ENCODE measurements around the gene GNAL.

DNA sequence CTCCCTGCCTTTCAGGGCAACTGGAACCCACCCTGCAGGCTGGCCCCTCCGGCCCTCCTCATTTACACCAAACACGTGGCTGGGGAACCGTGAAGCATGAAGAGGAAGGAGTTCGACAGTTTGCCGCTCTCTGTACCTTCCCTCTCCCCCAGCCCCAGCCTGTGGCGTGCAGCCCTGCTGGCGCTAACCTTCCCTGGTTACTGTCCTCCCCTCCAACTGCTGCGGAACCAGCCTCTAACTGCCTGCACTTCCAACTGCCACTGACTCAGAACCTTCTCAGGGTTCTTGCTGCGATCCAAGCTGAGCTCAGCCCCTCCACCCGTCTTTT is 19.2 kb upstream of the GNAL start:
- TF ChIP-seq, protein P1, sequence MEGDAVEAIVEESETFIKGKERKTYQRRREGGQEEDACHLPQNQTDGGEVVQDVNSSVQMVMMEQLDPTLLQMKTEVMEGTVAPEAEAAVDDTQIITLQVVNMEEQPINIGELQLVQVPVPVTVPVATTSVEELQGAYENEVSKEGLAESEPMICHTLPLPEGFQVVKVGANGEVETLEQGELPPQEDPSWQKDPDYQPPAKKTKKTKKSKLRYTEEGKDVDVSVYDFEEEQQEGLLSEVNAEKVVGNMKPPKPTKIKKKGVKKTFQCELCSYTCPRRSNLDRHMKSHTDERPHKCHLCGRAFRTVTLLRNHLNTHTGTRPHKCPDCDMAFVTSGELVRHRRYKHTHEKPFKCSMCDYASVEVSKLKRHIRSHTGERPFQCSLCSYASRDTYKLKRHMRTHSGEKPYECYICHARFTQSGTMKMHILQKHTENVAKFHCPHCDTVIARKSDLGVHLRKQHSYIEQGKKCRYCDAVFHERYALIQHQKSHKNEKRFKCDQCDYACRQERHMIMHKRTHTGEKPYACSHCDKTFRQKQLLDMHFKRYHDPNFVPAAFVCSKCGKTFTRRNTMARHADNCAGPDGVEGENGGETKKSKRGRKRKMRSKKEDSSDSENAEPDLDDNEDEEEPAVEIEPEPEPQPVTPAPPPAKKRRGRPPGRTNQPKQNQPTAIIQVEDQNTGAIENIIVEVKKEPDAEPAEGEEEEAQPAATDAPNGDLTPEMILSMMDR (IDR thresholded peaks at IDR 0.05), result no peak
- TF ChIP-seq POLR2AphosphoS5 (IDR thresholded peaks at IDR 0.05) (no peak), POLR2A (IDR thresholded peaks at IDR 0.05) (no peak), EP300 (IDR thresholded peaks at IDR 0.05) (no peak)
